GM04504 (cell line): ENCODE results near the gene UTP18.
A peak's percentile ranks its signal among the peaks of the same experiment; 100 is the strongest.
"Not testable (repeated sequence)": the region's sequence is repeated elsewhere in the genome, so short reads cannot be mapped to it uniquely, and the experiment has no call there.

ENCODE experiments used
- DNase-seq: peaks from one replicate; pipeline ENCODE4 v3.0.0-alpha.2; 2012; ENCODE audit warnings: low read depth

Gene UTP18

DNA sequence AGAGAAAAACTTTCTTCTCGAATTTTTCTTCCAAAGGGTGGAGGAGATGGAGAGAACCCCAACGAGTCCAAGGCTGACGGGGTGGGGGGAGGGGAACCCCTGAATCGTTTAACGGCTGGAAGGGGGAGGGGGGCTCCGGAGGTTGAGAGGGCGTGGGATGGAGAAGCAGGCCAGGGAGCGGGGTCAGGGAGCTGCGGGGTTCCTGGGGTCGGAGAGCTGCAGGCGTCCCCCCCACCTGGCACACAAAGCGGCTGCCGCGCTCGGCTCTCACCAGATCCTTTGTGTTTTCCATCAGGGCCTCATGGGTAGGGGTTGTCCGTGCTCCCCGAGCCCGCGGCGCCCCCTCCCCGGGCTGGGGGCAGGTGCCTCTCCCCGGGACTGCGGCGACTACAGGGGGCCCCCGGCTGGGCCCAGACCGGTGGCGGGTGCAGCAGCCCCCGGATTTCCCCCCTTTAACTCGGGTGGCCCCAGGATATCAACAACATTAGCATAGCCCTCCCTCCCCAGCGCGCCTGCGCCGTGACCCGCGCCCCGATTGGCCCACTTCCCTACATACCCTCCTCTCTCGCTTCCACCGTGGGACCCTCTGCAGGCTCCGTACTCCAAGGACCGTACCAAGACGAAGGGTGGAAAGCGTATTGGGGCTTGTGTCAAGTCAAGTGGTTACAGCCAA is 646 bp upstream of the UTP18 start, which contains the start of gene MBTD1:
TSS of gene MBTD1 (minus strand) at position 486 of the 673 bp plus-strand sequence. CDS start 34,888 bp downstream, outside the sequence.
- peak; percentile 89 for DNase-seq

- DNase-seq, result no peak
These were observed 948 bp downstream of the UTP18 start for GRCh38 chr17:51261024-51261963.

- no peak for DNase-seq
These were observed 2.7 kb downstream of the UTP18 start for GRCh38 chr17:51263006-51263405.

- DNase-seq, result not testable (repeated sequence)
These were observed 4.1 kb downstream of the UTP18 start for GRCh38 chr17:51264466-51264865.

GRCh38 chr17:51269991-51270390 is 9.6 kb downstream of the UTP18 start:
- no peak for DNase-seq

GRCh38 chr17:51270636-51271035 is 10.3 kb downstream of the UTP18 start:
- DNase-seq, result no peak

GRCh38 chr17:51272812-51273211 is 12.5 kb downstream of the UTP18 start:
- DNase-seq, result no peak

DNA sequence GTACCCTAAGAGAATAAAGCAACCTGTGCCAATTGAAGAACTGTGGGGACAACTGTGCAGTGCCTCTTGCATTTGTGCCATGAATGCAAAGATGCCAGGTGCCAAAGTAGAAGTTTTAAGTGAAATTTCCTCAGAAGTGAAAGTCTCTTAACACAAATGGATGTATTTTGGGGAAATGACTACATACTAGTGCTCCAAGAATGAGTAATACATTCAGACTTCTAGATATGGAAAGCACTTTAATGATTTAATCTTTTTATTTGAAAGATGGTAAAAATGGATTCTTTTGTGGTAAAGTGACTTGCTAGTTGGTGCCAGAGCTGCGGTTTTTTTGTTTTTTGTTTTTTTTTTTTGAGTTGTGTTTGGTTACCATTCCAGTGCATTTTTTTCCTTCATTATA is 15.0 kb downstream of the UTP18 start:
- DNase-seq, result peak; percentile 60

DNA sequence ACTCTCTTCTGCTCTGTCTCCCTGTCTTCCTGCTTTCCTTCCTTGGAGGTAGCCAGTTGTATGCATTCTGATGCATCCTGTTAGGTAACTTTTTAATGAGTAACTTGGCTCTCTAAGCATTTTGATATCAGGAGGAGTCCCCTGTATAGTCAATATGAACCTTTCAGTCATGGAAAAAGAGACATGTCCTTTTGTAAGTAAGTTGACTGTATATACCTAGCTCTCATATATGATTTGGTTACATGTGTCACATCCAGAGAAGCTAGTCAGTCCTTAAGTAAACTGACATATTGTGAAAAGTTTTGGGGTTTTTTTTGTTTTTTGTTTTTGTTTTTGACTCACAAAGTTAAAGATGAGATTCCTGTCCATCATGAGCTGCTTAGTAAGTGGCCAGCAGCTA is 18.8 kb downstream of the UTP18 start:
- DNase-seq, result no peak

DNA sequence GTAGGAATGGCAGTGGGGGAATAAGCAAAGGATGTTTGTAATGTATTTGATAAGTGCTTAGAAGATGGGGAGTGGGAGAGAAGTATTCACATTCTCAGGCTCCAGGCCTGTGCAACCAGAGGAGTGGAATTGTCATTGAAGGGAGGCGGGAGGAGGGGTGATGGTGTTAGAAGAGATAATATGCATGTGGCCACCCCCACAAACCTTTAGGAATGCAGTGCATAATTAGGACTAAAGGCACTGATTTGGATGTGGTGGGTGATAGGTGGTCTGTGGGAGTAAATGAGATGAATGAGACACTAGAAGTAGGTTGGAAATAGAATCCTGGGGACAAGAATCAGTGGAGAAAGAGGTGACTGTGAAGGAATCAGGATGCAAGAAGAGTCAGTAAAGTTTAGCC is 27.1 kb downstream of the UTP18 start:
- no peak for DNase-seq

GRCh38 chr17:51289696-51290111 is 29.4 kb downstream of the UTP18 start:
- DNase-seq, result no peak

DNA sequence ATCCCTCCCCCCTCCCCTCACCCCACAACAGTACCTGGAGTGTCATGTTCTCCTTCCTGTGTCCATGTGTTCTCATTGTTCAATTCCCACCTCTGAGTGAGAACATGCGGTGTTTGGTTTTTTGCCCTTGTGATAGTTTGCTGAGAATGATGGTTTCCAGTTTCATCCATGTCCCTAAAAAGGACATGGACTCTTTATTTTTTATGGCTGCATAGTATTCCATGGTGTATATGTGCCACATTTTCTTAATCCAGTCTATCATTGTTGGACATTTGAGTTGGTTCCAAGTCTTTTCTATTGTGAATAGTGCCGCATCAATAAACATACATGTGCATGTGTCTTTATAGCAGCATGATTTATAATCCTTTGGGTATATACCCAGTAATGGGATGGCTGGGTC is 34.0 kb downstream of the UTP18 start:
- DNase-seq, result not testable (repeated sequence)

DNA sequence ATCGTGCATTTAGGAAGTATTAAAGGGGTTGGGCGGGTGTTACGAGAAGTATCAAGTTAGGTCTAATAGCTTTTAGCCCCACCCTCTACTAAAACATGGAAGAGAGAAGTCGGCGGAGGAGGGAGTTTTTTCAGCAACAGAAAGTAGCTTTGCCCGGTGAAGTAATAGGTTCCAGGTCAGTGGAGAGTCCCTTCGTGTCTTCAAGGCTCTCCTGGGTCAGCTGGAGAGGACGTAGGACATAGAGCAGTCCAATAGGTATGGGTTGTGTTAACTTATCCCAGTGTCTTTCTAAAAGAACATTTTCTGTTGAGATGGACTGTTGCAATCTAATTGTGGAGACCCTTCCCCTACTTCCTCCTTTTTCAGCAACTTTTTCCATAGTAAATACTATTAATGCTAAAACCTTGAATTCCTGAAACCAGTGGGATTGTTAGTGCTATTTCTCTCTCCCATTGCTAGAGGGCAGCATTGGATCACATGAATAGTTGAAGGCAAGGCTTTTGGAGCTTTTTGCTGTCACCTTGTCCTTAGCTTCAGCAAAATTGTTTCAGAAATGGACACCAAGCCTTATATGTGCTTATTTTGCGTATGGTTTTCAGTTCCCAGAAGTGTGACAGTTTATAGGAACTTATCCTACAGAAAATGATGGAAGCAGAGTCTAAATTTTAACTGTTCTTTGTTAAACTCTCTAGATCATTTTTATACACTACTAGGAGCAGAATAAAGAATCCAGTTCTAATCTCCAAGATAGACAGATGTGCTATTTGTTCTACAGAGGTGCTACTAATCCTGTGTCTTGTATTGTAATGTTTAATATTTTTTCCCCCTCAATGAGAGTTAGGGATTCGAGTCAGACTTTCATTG is 38.4 kb downstream of the UTP18 start:
- DNase-seq, result no peak

- no peak for DNase-seq
These were observed 39.5 kb downstream of the UTP18 start for GRCh38 chr17:51299859-51300258.

DNA sequence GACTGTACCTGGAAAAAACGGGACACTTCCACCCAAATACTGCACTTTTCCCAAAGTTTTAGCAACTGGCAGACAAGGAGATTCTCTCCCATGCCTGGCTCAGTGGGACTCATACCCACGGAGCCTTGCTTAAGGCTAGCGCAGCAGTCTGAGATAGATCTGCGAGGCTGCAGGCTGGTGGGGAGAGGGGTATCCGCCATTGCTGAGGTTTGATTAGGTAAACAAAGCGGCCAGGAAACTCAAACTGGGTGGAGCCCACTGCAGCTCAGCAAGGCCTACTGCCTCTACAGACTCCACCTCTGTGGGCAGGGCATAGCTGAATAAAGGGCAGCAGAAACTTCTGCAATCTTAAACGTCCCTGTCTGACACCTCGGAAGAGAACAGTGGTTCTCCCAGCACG is 44.8 kb downstream of the UTP18 start:
- DNase-seq, result no peak

GRCh38 chr17:51312003-51312402 is 51.7 kb downstream of the UTP18 start:
- not testable (repeated sequence) for DNase-seq

- no peak for DNase-seq
These were observed 58.8 kb downstream of the UTP18 start for GRCh38 chr17:51319186-51319585.

DNA sequence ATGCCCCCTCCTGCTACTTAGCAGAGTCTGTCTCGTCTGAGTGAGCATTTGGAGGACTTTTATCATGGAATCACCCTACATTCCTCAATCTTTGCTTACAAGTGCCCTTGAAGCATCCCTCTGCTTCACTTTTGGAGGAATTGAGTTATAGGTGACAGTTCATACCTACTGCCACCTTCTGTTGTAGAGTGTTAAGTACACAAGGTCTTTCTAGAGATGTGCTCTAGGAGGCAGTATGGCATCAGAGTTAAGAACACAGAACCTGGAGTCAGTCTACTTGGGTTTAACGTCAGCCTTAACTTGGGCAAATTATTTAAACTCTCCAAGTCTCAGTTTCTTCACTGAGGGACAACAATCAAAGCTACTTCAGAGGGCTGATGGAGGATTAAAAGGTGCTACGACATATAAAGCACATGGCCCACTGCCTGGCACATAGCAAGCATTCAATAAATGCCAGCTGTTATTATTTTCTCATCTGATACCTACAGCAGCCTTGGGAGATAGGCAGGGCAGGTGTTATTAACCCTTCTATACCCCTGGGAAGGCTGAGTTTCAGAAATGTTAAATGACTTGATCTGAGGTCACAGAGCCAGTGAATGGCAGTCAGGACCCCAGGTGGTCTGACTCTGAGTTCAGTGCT is 62.2 kb downstream of the UTP18 start:
- no peak for DNase-seq

DNA sequence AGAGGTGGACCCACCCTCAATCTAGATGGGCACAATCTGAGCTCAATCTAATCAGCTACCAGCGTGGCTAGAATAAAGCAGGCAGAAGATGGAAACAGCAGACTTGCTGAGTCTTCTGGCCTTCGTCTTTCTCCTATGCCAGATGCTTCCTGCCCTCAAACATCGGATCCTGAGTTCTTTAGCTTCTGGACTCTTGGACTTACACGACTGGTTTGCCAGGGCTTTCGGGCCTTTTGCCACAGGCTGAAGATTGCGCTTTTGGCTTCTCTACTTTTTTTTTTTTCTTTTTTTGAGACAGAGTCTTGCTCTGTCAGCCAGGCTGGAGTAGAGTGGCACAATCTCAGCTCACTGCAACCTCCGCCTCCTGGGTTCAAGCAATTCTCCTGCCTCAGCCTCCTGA is 65.1 kb downstream of the UTP18 start:
- DNase-seq, result no peak

DNA sequence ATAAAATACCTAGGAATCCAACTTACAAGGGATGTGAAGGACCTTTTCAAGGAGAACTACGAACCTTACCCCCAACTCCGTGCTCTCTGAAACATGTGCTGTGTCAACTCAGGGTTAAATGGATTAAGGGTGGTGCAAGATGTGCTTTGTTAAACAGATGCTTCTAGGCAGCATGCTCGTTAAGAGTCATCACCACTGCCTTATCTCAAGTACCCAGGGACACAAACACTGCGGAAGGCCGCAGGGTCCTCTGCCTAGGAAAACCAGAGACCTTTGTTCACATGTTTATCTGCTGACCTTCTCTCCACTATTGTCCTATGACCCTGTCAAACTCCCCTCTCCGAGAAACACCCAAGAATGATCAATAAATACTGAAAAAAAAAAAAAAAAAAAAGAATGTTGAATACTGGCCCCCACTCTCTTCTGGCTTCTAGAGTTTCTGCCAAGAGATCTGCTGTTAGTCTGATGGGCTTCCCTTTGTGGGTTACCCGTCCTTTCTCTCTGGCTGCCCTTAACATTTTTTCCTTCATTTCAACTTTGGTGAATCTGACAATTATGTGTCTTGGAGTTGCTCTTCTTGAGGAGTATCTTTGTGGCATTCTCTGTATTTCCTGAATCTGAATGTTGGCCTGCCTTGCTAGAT is 70.6 kb downstream of the UTP18 start:
- not testable (repeated sequence) for DNase-seq

DNA sequence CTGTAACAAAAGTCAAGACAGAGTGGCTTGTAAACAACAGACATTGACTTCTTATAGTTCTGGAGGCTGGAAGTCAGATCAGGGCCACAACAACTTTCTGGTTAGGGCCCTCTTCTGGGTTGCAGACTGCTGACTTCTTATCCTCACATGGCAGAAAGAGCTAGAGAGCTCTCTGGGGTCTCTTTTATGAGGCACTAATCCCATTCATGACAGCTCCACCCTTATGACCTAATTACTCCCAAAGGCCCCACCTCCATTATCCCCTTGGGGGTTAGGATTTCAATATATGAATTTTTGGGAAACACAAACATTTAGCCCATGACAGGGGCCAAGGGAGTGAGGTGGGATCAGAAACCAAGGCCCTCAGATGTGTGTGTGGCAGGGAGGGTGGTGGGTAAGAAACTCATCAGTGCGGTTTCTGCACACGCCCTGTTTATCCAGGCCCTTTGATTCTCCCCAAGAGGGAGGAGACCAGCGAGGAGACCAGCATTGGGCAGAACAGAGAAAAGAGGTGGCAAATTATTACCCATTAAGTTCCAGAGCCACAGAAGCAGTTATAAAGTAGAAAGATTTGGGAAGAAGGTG is 74.8 kb downstream of the UTP18 start:
- no peak for DNase-seq
